Measurements from ENCODE around the gene PDK4. TPM values are rescaled to one million over a fixed set of nuclear protein-coding genes. Genes with fewer than 3 reads are reported as not detected.
"Not testable (repeated sequence)": the region's sequence is repeated elsewhere in the genome, so short reads cannot be mapped to it uniquely, and the experiment has no call there.

PDK4 gene
- polyA plus RNA-seq, 1 donor: 13.6 TPM

DNA sequence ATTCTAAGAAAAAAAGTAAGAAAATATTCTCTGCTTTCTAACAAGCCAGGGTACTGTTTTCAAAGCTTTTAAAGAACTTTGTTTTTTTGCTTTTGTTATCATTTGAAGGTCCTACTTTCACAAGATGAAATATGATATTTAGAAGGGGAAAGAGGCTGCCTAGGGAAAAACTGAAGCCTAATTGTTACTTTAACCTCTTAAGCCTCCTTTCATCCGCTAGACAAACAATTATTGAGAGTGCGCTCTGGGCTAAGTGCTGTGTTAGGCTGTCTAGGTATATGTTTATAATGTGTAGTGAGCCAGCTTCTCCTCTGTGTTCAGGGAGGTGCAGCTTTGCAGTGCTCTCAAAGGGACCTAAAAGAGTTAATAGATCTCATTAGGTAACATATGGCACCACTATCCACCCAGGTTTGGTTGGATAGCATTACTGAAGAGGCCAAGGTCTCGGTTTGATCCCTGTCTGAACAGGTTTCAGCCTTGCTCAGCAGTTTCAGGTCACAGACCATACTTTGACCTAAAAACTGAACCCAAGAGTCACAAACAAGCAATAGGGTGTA lies 17.9 kb downstream of the PDK4 start:
- H3K36me3 ChIP-seq (ENCODE audit: control insufficient read depth, insufficient read depth, low read length): no peaks in the 10 kb centered on the region
- H3K4me1 ChIP-seq (ENCODE audit: control insufficient read depth, insufficient read depth, low read length): peaks cover 6% of the 10 kb centered on the region
- no CpG with 5 or more reads among the region's 3 CpGs for WGBS (ENCODE audit: insufficient coverage, low lambda C conversion rate)
- no peak overlapping the region for H3K4me3 ChIP-seq (ENCODE audit: low read length)
- peak overlapping the region; percentile 16 for H3K27ac ChIP-seq (ENCODE audit: low read length)
- peaks cover 2% of the 10 kb centered on the region for H3K9me3 ChIP-seq (ENCODE audit: control insufficient read depth, low read depth, low read length)
- peak; percentile 34 to 73 for DNase-seq
- no peaks in the 10 kb centered on the region for H3K27me3 ChIP-seq (ENCODE audit: control insufficient read depth, insufficient read depth, low read length)

- H3K4me1 ChIP-seq (ENCODE audit: control insufficient read depth, insufficient read depth, low read length): peaks cover 6% of the 10 kb centered on the region
- 80% methylated on average over 2 of the region's 5 CpGs for WGBS (ENCODE audit: insufficient coverage, low lambda C conversion rate)
- DNase-seq: no peak
- no peak overlapping the region for H3K27ac ChIP-seq (ENCODE audit: low read length)
- no peaks in the 10 kb centered on the region for H3K27me3 ChIP-seq (ENCODE audit: control insufficient read depth, insufficient read depth, low read length)
- no peaks in the 10 kb centered on the region for H3K36me3 ChIP-seq (ENCODE audit: control insufficient read depth, insufficient read depth, low read length)
- peaks cover 2% of the 10 kb centered on the region for H3K9me3 ChIP-seq (ENCODE audit: control insufficient read depth, low read depth, low read length)
- no peak overlapping the region for H3K4me3 ChIP-seq (ENCODE audit: low read length)
These were observed 19.2 kb downstream of the PDK4 start for GRCh38 chr7:95577137-95577536.

- no peak for DNase-seq
- H3K36me3 ChIP-seq (ENCODE audit: control insufficient read depth, insufficient read depth, low read length): no peaks in the 10 kb centered on the region
- 89% methylated on average over 1 of the region's 2 CpGs for WGBS (ENCODE audit: insufficient coverage, low lambda C conversion rate)
- no peak overlapping the region for H3K27ac ChIP-seq (ENCODE audit: low read length)
- H3K4me1 ChIP-seq (ENCODE audit: control insufficient read depth, insufficient read depth, low read length): no peaks in the 10 kb centered on the region
- H3K9me3 ChIP-seq (ENCODE audit: control insufficient read depth, low read depth, low read length): peaks cover 2% of the 10 kb centered on the region
- no peaks in the 10 kb centered on the region for H3K27me3 ChIP-seq (ENCODE audit: control insufficient read depth, insufficient read depth, low read length)
- no peak overlapping the region for H3K4me3 ChIP-seq (ENCODE audit: low read length)
These were observed 26.6 kb downstream of the PDK4 start for GRCh38 chr7:95569720-95570119.

DNA sequence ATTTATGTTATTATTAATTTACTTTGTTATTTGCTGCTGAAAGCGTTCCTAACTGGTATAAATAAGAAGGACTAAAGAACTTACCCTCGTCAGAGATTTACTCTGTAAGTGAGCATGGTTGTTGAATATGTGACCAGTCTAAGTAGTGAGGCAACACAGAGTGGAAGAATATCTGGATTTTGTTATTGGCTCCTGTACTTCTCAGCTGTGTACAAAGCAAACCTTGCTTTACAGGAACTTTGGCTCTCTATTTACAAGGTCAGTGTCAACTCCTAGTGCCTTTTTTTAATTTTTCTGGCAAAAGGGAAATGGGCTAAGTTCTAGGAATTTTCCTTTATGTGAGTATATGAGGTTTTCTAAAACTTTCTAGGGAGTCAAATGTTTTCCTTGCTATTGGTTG lies 35.6 kb downstream of the PDK4 start:
- no peak overlapping the region for H3K27ac ChIP-seq (ENCODE audit: low read length)
- H3K27me3 ChIP-seq (ENCODE audit: control insufficient read depth, insufficient read depth, low read length): no peaks in the 10 kb centered on the region
- DNase-seq: no peak
- H3K4me1 ChIP-seq (ENCODE audit: control insufficient read depth, insufficient read depth, low read length): peaks cover 6% of the 10 kb centered on the region
- H3K36me3 ChIP-seq (ENCODE audit: control insufficient read depth, insufficient read depth, low read length): no peaks in the 10 kb centered on the region
- no peak overlapping the region for H3K4me3 ChIP-seq (ENCODE audit: low read length)
- H3K9me3 ChIP-seq (ENCODE audit: control insufficient read depth, low read depth, low read length): no peaks in the 10 kb centered on the region
- WGBS (ENCODE audit: insufficient coverage, low lambda C conversion rate): 95% methylated on average over 2 of the region's 2 CpGs

GRCh38 chr7:95558864-95559263 lies 37.5 kb downstream of the PDK4 start:
- H3K4me3 ChIP-seq (ENCODE audit: low read length): no peak overlapping the region
- no peaks in the 10 kb centered on the region for H3K27me3 ChIP-seq (ENCODE audit: control insufficient read depth, insufficient read depth, low read length)
- DNase-seq: peak; percentile 66 to 85
- H3K9me3 ChIP-seq (ENCODE audit: control insufficient read depth, low read depth, low read length): no peaks in the 10 kb centered on the region
- H3K27ac ChIP-seq (ENCODE audit: low read length): peak overlapping the region; percentile 30
- WGBS (ENCODE audit: insufficient coverage, low lambda C conversion rate): 33% methylated on average over 1 of the region's 3 CpGs
- no peaks in the 10 kb centered on the region for H3K36me3 ChIP-seq (ENCODE audit: control insufficient read depth, insufficient read depth, low read length)
- peaks cover 10% of the 10 kb centered on the region for H3K4me1 ChIP-seq (ENCODE audit: control insufficient read depth, insufficient read depth, low read length)

GRCh38 chr7:95556777-95557176 lies 39.5 kb downstream of the PDK4 start:
- 100% methylated on average over 1 of the region's 2 CpGs for whole genome bisulfite sequencing (ENCODE audit: insufficient coverage, low lambda C conversion rate)

DNA sequence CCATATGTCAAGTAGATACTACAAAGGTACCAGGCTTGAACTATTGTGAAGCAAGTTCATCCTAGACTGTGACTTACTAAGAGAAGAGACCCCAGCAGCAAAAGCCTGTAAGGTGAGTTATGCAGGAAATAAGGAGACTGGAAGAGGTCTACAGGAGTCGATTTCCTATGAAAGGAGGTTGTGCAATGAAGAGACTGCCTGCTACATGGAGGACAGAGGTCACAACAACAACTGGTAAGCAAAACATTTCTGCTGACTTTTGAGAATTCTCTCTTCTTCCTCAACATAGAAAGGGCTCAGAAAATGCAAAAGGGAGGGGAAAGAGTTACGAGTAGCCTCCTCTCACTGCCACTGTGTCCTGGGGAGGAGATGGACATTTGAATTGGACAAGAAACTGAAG lies 42.4 kb downstream of the PDK4 start:
- 80% methylated on average over 1 of the region's 2 CpGs for WGBS (ENCODE audit: insufficient coverage, low lambda C conversion rate)
- H3K4me1 ChIP-seq (ENCODE audit: control insufficient read depth, insufficient read depth, low read length): peaks cover 29% of the 10 kb centered on the region
- peaks cover 2% of the 10 kb centered on the region for H3K9me3 ChIP-seq (ENCODE audit: control insufficient read depth, low read depth, low read length)
- no peaks in the 10 kb centered on the region for H3K36me3 ChIP-seq (ENCODE audit: control insufficient read depth, insufficient read depth, low read length)
- no peaks in the 10 kb centered on the region for H3K27me3 ChIP-seq (ENCODE audit: control insufficient read depth, insufficient read depth, low read length)
- DNase-seq: peak; percentile 67 to 84
- H3K4me3 ChIP-seq (ENCODE audit: low read length): no peak overlapping the region
- H3K27ac ChIP-seq (ENCODE audit: low read length): peak overlapping the region; percentile 85

More at GRCh38 chr7:95556777-95557176, 39.5 kb downstream of the PDK4 start:
- H3K27ac ChIP-seq (ENCODE audit: low read length): no peak overlapping the region
- no peaks in the 10 kb centered on the region for H3K36me3 ChIP-seq (ENCODE audit: control insufficient read depth, insufficient read depth, low read length)
- no peak overlapping the region for H3K4me3 ChIP-seq (ENCODE audit: low read length)
- H3K27me3 ChIP-seq (ENCODE audit: control insufficient read depth, insufficient read depth, low read length): no peaks in the 10 kb centered on the region
- H3K4me1 ChIP-seq (ENCODE audit: control insufficient read depth, insufficient read depth, low read length): peaks cover 14% of the 10 kb centered on the region
- no peak for DNase-seq
- peaks cover 2% of the 10 kb centered on the region for H3K9me3 ChIP-seq (ENCODE audit: control insufficient read depth, low read depth, low read length)

- not testable (repeated sequence) for H3K4me3 ChIP-seq (ENCODE audit: low read length); H3K36me3 ChIP-seq (ENCODE audit: control insufficient read depth, insufficient read depth, low read length); DNase-seq; H3K27me3 ChIP-seq (ENCODE audit: control insufficient read depth, insufficient read depth, low read length); H3K27ac ChIP-seq (ENCODE audit: low read length); H3K9me3 ChIP-seq (ENCODE audit: control insufficient read depth, low read depth, low read length)
- peaks cover 23% of the 10 kb centered on the region for H3K4me1 ChIP-seq (ENCODE audit: control insufficient read depth, insufficient read depth, low read length)
- WGBS (ENCODE audit: insufficient coverage, low lambda C conversion rate): no CpG with 5 or more reads among the region's 45 CpGs
These were observed 44.0 kb downstream of the PDK4 start for GRCh38 chr7:95552010-95552926.

- H3K36me3 ChIP-seq (ENCODE audit: control insufficient read depth, insufficient read depth, low read length): no peaks in the 10 kb centered on the region
- no peak for DNase-seq
- H3K9me3 ChIP-seq (ENCODE audit: control insufficient read depth, low read depth, low read length): peaks cover 2% of the 10 kb centered on the region
- peaks cover 27% of the 10 kb centered on the region for H3K4me1 ChIP-seq (ENCODE audit: control insufficient read depth, insufficient read depth, low read length)
- WGBS (ENCODE audit: insufficient coverage, low lambda C conversion rate): no CpG with 5 or more reads among the region's 4 CpGs
- no peak overlapping the region for H3K4me3 ChIP-seq (ENCODE audit: low read length)
- no peaks in the 10 kb centered on the region for H3K27me3 ChIP-seq (ENCODE audit: control insufficient read depth, insufficient read depth, low read length)
- peak overlapping the region; percentile 86 for H3K27ac ChIP-seq (ENCODE audit: low read length)
These were observed 45.8 kb downstream of the PDK4 start for GRCh38 chr7:95550546-95550945.

- Histone ChIP-seq H3K4me3 (ENCODE audit: low read length) (no peak overlapping the region), H3K27ac (ENCODE audit: low read length) (peak overlapping the region; percentile 86), H3K36me3 (ENCODE audit: control insufficient read depth, insufficient read depth, low read length) (no peaks in the 10 kb centered on the region), H3K27me3 (ENCODE audit: control insufficient read depth, insufficient read depth, low read length) (no peaks in the 10 kb centered on the region), H3K9me3 (ENCODE audit: control insufficient read depth, low read depth, low read length) (peaks cover 2% of the 10 kb centered on the region), H3K4me1 (ENCODE audit: control insufficient read depth, insufficient read depth, low read length) (peaks cover 30% of the 10 kb centered on the region)
- no CpG with 5 or more reads among the region's 6 CpGs for WGBS (ENCODE audit: insufficient coverage, low lambda C conversion rate)
- DNase-seq: peak; percentile 87 to 90
These were observed 46.3 kb downstream of the PDK4 start for GRCh38 chr7:95549818-95550529.

Measured in large intestine (tissue), 3 donors.